ENCODE data around the gene ZDHHC17.

- no peak for TF ChIP-seq EZH2 (IDR thresholded peaks at IDR 0.05)
- TF ChIP-seq POLR2AphosphoS5 (IDR thresholded peaks at IDR 0.05; ENCODE audit: borderline replicate concordance, low read depth, low read length), result no peak
These were observed 116.7 kb downstream of the ZDHHC17 start for GRCh38 chr12:76880519-76881023.
